Glutamatergic neuron (in vitro differentiated cells): ENCODE results near the gene LINGO1. TPM values are rescaled to one million over a fixed set of nuclear protein-coding genes. Genes with fewer than 3 reads are reported as not detected.

Experiments
- total RNA-seq: library from RNA; stranded (reverse); fragmentation: NEBNext Ultra II Directional; extraction: Animal tissue kit (Norgen Biotek cat#: 25700); gene quantifications from one replicate; pipeline ENCODE4 v1.2.1, GENCODE V29; 2021; ENCODE audit not compliant: unreplicated experiment

LINGO1 gene
- total RNA-seq, 1 donor from 2014 or later: 180 TPM

Other genes starting within 250 kb of the LINGO1 start
- gene PEAK1, start 212.8 kb downstream of the LINGO1 start, total RNA-seq: 110 TPM
- gene HMG20A, start 212.0 kb downstream of the LINGO1 start, total RNA-seq: 62.1 TPM